Measurements from ENCODE around the gene SLC30A1. TPM values are rescaled to one million over a fixed set of nuclear protein-coding genes. Genes with fewer than 3 reads are reported as not detected.

Gene SLC30A1
- polyA plus RNA-seq, 1 donor from 2014 or later: 6.5 TPM

DNA sequence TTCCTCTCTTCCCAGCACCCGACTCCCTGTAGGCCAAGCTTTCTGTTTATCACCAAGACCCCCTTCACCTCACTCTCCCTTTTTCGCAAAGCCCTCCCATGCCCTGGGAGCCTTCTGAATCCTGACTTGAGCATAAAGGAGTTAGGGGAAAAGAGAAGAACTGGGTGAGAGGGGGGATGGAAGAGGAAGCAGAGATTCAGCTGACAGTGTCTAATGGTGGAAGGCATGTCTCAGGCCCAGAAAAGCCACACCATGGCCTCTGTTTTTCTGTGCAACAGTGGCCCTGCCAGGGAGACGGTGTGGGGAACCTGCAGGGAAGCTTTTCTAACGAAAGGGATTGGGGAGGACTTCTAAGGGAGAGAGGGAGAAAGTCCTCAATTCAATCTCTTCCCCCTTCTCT lies 32.9 kb upstream of the SLC30A1 start:
- no peak overlapping the region for H3K27ac ChIP-seq (ENCODE audit: low read length)

DNA sequence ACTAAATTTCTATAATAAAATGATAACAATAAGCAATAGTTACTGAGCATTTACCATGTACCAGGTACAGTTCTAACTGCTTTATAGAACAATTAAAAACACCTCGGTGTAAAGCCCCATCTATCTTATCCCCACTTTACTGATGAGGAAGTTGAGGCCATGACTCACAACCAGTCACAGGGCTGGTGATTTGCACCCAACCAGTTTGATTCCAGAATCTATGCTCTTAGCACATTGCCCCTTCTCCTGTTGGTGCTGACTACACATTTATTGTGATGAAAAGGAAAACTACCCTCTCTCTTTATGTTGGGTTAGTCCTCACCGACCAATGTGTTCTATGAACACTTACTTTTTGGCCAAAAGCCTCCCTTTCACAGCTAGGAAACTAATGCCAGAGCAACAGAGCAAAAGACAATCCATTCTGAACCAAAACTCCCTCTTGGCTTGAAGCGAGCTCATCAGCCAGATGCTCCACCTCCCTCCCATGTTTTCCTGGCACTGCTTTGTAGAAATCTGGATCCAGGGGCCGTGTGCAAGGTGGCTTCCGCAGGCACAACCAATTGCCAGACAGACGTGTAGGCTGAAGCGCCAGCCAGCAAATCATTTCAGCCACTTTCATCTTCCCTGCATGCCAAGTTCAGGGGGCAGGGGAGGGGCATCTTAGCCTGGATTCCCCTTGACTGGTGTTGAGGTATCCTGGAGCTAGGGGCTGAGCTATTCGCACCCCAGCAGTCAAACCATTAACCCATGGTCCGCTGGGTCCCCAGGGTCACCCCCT lies 32.0 kb upstream of the SLC30A1 start:
- H3K79me2 ChIP-seq (replicated peaks; ENCODE audit: insufficient read depth, low read length): no peaks in the 10 kb centered on the region
- H3K4me3 ChIP-seq (ENCODE audit: low read length): no peak overlapping the region
- H3F3A ChIP-seq (ENCODE audit: insufficient read depth, low read length, poor library complexity, severe bottlenecking): no peaks in the 10 kb centered on the region
- no peak overlapping the region for H3K27ac ChIP-seq (ENCODE audit: low read length)
- H3K9me3 ChIP-seq (ENCODE audit: low read length): no peaks in the 10 kb centered on the region
- no peaks in the 10 kb centered on the region for H3K27me3 ChIP-seq (ENCODE audit: insufficient read depth, low read depth, low read length)
- H2AFZ ChIP-seq (ENCODE audit: low read depth, low read length): no peak overlapping the region
- H3K4me2 ChIP-seq (ENCODE audit: low read length): no peak overlapping the region
- no peak overlapping the region for H3K9ac ChIP-seq (ENCODE audit: low read length)
- H3K36me3 ChIP-seq (ENCODE audit: insufficient read depth, low read length): no peaks in the 10 kb centered on the region
- no peaks in the 10 kb centered on the region for H3K9me2 ChIP-seq (ENCODE audit: insufficient read depth, low read length)
- TF ChIP-seq EZH2 (IDR thresholded peaks at IDR 0.05; ENCODE audit: borderline replicate concordance, insufficient read depth, low read length, poor library complexity, severe bottlenecking) (no peak), MXI1 (conservative IDR thresholded peaks at IDR 0.05; ENCODE audit: poor library complexity, severe bottlenecking) (no peak), POLR2AphosphoS5 (IDR thresholded peaks at IDR 0.05) (no peak), TAF1 (IDR thresholded peaks at IDR 0.05; ENCODE audit: low read depth) (no peak), RAD21 (conservative IDR thresholded peaks at IDR 0.05) (no peak), EP300 (conservative IDR thresholded peaks at IDR 0.05; ENCODE audit: poor library complexity, severe bottlenecking) (no peak), SMC3 (conservative IDR thresholded peaks at IDR 0.05; ENCODE audit: poor library complexity) (no peak)
- TF ChIP-seq, protein P1, sequence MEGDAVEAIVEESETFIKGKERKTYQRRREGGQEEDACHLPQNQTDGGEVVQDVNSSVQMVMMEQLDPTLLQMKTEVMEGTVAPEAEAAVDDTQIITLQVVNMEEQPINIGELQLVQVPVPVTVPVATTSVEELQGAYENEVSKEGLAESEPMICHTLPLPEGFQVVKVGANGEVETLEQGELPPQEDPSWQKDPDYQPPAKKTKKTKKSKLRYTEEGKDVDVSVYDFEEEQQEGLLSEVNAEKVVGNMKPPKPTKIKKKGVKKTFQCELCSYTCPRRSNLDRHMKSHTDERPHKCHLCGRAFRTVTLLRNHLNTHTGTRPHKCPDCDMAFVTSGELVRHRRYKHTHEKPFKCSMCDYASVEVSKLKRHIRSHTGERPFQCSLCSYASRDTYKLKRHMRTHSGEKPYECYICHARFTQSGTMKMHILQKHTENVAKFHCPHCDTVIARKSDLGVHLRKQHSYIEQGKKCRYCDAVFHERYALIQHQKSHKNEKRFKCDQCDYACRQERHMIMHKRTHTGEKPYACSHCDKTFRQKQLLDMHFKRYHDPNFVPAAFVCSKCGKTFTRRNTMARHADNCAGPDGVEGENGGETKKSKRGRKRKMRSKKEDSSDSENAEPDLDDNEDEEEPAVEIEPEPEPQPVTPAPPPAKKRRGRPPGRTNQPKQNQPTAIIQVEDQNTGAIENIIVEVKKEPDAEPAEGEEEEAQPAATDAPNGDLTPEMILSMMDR (IDR thresholded peaks at IDR 0.05; ENCODE audit: poor library complexity, severe bottlenecking): no peak
- TF ChIP-seq, protein P2, sequence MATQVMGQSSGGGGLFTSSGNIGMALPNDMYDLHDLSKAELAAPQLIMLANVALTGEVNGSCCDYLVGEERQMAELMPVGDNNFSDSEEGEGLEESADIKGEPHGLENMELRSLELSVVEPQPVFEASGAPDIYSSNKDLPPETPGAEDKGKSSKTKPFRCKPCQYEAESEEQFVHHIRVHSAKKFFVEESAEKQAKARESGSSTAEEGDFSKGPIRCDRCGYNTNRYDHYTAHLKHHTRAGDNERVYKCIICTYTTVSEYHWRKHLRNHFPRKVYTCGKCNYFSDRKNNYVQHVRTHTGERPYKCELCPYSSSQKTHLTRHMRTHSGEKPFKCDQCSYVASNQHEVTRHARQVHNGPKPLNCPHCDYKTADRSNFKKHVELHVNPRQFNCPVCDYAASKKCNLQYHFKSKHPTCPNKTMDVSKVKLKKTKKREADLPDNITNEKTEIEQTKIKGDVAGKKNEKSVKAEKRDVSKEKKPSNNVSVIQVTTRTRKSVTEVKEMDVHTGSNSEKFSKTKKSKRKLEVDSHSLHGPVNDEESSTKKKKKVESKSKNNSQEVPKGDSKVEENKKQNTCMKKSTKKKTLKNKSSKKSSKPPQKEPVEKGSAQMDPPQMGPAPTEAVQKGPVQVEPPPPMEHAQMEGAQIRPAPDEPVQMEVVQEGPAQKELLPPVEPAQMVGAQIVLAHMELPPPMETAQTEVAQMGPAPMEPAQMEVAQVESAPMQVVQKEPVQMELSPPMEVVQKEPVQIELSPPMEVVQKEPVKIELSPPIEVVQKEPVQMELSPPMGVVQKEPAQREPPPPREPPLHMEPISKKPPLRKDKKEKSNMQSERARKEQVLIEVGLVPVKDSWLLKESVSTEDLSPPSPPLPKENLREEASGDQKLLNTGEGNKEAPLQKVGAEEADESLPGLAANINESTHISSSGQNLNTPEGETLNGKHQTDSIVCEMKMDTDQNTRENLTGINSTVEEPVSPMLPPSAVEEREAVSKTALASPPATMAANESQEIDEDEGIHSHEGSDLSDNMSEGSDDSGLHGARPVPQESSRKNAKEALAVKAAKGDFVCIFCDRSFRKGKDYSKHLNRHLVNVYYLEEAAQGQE (IDR thresholded peaks at IDR 0.05; ENCODE audit: borderline replicate concordance): no peak
- no peaks in the 10 kb centered on the region for H4K20me1 ChIP-seq (ENCODE audit: insufficient read depth)

More for the DNA sequence above, 32.9 kb upstream of the SLC30A1 start:
- Histone ChIP-seq H2AFZ (ENCODE audit: low read depth, low read length) (no peak overlapping the region), H3K4me2 (ENCODE audit: low read length) (no peak overlapping the region), H3K9me3 (ENCODE audit: low read length) (no peaks in the 10 kb centered on the region), H3K9ac (ENCODE audit: low read length) (no peak overlapping the region), H3F3A (ENCODE audit: insufficient read depth, low read length, poor library complexity, severe bottlenecking) (no peaks in the 10 kb centered on the region), H3K36me3 (ENCODE audit: insufficient read depth, low read length) (no peaks in the 10 kb centered on the region), H3K4me3 (ENCODE audit: low read length) (no peak overlapping the region), H4K20me1 (ENCODE audit: insufficient read depth) (no peaks in the 10 kb centered on the region), H3K9me2 (ENCODE audit: insufficient read depth, low read length) (no peaks in the 10 kb centered on the region), H3K79me2 (replicated peaks; ENCODE audit: insufficient read depth, low read length) (no peaks in the 10 kb centered on the region), H3K27me3 (ENCODE audit: insufficient read depth, low read depth, low read length) (no peaks in the 10 kb centered on the region)
- TF ChIP-seq RAD21 (conservative IDR thresholded peaks at IDR 0.05) (no peak), EZH2 (IDR thresholded peaks at IDR 0.05; ENCODE audit: borderline replicate concordance, insufficient read depth, low read length, poor library complexity, severe bottlenecking) (no peak), EP300 (conservative IDR thresholded peaks at IDR 0.05; ENCODE audit: poor library complexity, severe bottlenecking) (no peak), SMC3 (conservative IDR thresholded peaks at IDR 0.05; ENCODE audit: poor library complexity) (no peak), TAF1 (IDR thresholded peaks at IDR 0.05; ENCODE audit: low read depth) (no peak)
- TF ChIP-seq, protein P1 (IDR thresholded peaks at IDR 0.05; ENCODE audit: poor library complexity, severe bottlenecking): no peak

Data from neural cell (in vitro differentiated cells).